Measurements from ENCODE around the gene SLC22A4. TPM values are rescaled to one million over a fixed set of nuclear protein-coding genes. Genes with fewer than 3 reads are reported as not detected.

SLC22A4 gene
- total RNA-seq, 1 experiment from 2014 or later, result 0.72 TPM

DNA sequence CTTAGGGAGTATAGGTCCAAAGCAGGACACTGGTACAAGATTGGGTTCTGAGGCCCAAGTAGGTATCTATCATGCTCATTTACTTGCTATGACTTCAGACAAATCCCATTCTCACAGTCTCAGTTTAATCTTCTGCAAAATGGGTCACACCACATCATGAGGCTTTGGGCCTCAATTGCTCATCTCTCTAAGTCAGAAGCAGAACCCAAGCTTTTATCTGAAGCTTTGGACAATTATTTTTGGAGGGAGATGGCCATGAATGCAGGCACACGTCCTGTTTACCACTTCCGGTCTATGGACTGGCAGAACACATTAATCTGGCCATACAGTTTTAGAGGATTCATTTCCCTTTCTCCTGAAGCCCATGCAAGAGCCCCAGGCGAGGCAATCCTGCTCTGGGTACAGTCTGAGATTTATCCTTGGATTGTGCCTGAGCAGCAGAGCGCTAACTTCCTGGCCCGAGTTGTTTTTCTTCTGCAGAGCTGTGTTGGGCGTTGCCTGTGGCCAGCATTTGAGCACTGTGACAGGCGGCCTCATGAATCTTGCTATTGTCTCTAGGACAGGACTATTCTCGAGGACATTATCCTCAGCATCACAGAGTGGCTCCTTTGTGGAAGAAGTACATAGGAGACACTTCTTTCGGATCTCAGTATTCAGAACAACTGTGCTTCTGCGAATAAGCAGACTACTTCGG is 16.1 kb downstream of the SLC22A4 start:
- Mint-ChIP-seq H3K4me3 (no peak overlapping the region), H3K9me3 (peaks cover 0 to 2% of the 10 kb centered on the region in 2 experiments; a peak in 4 of 5 replicates), H3K4me1 (no peaks in the 10 kb centered on the region; a peak in 1 of 4 replicates), H3K27me3 (ENCODE audit: low read depth) (no peaks in the 10 kb centered on the region), H3K36me3 (ENCODE audit: insufficient read depth in 1 of 3, low read depth in 3 of 3) (peaks cover 0 to 1% (median 0%) of the 10 kb centered on the region in 3 experiments; a peak in 2 of 7 replicates), H3K27ac (no peak overlapping the region)
- no peak overlapping the region for H2BK5ac ChIP-seq (ENCODE audit: insufficient read length, low read length)
- no peak overlapping the region for H3T11ph ChIP-seq (ENCODE audit: low read length)
- no peak overlapping the region for H3K18ac ChIP-seq (ENCODE audit: insufficient read length, low read depth, low read length)
- no peaks in the 10 kb centered on the region for H3K27me3 ChIP-seq (ENCODE audit: insufficient read depth, low read length)
- no peak overlapping the region for H3K27ac ChIP-seq (ENCODE audit: insufficient read length, low read depth, low read length)
- H3K9ac ChIP-seq (ENCODE audit: extremely low read depth, insufficient read length, low read length), result no peak overlapping the region
- no peak overlapping the region for H2BK20ac ChIP-seq (ENCODE audit: low read depth, low read length, poor library complexity, severe bottlenecking)
- no peak overlapping the region for H2BK15ac ChIP-seq (ENCODE audit: low read depth, low read length)
- H3K4ac ChIP-seq (ENCODE audit: low read depth, low read length), result no peak overlapping the region
- H4K5ac ChIP-seq (ENCODE audit: insufficient read length, low read depth, low read length), result no peak overlapping the region
- TF ChIP-seq, protein P1, sequence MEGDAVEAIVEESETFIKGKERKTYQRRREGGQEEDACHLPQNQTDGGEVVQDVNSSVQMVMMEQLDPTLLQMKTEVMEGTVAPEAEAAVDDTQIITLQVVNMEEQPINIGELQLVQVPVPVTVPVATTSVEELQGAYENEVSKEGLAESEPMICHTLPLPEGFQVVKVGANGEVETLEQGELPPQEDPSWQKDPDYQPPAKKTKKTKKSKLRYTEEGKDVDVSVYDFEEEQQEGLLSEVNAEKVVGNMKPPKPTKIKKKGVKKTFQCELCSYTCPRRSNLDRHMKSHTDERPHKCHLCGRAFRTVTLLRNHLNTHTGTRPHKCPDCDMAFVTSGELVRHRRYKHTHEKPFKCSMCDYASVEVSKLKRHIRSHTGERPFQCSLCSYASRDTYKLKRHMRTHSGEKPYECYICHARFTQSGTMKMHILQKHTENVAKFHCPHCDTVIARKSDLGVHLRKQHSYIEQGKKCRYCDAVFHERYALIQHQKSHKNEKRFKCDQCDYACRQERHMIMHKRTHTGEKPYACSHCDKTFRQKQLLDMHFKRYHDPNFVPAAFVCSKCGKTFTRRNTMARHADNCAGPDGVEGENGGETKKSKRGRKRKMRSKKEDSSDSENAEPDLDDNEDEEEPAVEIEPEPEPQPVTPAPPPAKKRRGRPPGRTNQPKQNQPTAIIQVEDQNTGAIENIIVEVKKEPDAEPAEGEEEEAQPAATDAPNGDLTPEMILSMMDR (conservative IDR thresholded peaks at IDR 0.05), result no peak
- H2BK12ac ChIP-seq (ENCODE audit: insufficient read length, low read depth, low read length), result no peak overlapping the region
- no peak for DNase-seq
- H3K23ac ChIP-seq (ENCODE audit: insufficient read length, low read depth, low read length), result no peak overlapping the region
- no peak overlapping the region for H3K14ac ChIP-seq (ENCODE audit: insufficient read depth, low read length)
- H3K9me3 ChIP-seq (ENCODE audit: control insufficient read depth, low read depth, low read length), result no peaks in the 10 kb centered on the region
- H4K8ac ChIP-seq (replicated peaks; ENCODE audit: insufficient read length, low read depth, low read length), result no peak overlapping the region
- no peak overlapping the region for H2BK120ac ChIP-seq (ENCODE audit: low read depth, low read length, poor library complexity, severe bottlenecking)
- no peaks in the 10 kb centered on the region for H4K20me1 ChIP-seq (ENCODE audit: control insufficient read depth, insufficient read depth, insufficient read length)
- no peak overlapping the region for H3K4me2 ChIP-seq (ENCODE audit: insufficient read depth, insufficient read length, low read length)
- no peaks in the 10 kb centered on the region for H3K23me2 ChIP-seq (ENCODE audit: insufficient read length, low read depth, low read length, poor library complexity, severe bottlenecking)
- no peak overlapping the region for H3K56ac ChIP-seq (ENCODE audit: insufficient read length, low read depth, low read length)
- no peak overlapping the region for H4K91ac ChIP-seq (ENCODE audit: insufficient read length, low read depth, low read length)
- no peak overlapping the region for H2AFZ ChIP-seq (ENCODE audit: low read length)
- no CpG with 5 or more reads among the region's 11 CpGs for WGBS (ENCODE audit: extremely low coverage, insufficient read length, low lambda C conversion rate)
- H3K79me1 ChIP-seq (ENCODE audit: insufficient read depth, low read depth, low read length, poor library complexity, severe bottlenecking), result no peaks in the 10 kb centered on the region
- no peaks in the 10 kb centered on the region for H3K79me2 ChIP-seq (ENCODE audit: insufficient read depth, low read length)
- H2AK5ac ChIP-seq (ENCODE audit: insufficient read length, low read length), result no peak overlapping the region
- no peaks in the 10 kb centered on the region for H3K4me1 ChIP-seq (ENCODE audit: insufficient read depth, low read length)

All from H9 (cell line).